NCI-H2107 treated with DMSO at 0.1 percent for 48 hours (cell line): Measurements from ENCODE around the gene RASA3.

ENCODE experiments used
- DNase-seq: peaks from one replicate; lab custom pipeline; 2025; ENCODE audit not compliant: unreplicated experiment; lab: John Stamatoyannopoulos, UW

Gene RASA3

DNA sequence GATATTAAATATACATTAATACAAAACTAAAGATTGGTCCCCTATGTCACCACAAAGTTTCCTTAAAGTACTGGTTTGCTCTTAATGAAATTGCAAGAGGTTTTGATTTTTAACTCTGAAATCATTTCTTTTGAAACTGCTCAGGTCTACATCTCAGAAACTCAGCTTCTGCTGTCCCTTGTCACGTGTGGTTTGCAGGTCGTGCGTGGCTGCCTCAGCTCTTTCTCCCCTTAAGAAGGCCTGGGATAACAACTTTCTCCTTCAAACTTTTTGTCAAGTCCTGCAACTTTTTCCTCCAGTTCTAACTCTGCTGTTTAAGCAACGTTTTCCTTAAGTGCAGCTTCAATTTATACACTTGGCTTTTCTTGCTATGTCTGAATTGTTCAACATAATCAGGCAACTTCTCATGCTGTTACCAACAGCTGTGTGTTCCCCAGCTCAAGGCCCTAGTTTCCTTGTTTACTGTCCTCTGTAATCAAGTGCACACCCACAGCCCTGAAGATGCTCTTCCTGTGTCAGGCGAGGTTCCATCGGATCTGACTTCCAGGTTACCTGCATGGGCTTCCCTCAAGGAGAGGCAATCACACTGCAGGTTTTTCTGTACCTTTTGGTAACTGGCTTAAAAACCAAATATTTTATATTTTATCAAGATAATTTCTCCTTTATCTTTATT lies 172.0 kb downstream of the RASA3 start:
- no peak for DNase-seq

DNA sequence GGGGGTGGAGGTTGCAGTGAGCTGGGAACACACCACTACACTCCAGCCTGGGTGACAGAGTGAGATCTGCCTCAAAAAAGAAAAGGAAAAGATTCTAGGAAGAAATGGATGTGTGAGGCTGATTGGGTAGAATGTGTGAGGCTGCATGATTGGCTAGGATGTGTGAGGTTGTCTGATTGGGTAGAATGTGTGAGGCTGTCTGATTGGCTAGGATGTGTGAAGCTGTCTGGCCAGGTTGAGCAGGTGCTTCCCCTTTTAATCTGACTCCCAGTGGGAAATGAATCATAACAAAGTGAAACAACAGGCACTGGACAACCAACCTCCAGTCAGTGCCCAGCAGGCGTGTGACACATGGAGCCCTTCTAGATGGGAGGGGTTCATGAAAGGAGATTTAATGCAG lies 173.2 kb downstream of the RASA3 start:
- no peak for DNase-seq

DNA sequence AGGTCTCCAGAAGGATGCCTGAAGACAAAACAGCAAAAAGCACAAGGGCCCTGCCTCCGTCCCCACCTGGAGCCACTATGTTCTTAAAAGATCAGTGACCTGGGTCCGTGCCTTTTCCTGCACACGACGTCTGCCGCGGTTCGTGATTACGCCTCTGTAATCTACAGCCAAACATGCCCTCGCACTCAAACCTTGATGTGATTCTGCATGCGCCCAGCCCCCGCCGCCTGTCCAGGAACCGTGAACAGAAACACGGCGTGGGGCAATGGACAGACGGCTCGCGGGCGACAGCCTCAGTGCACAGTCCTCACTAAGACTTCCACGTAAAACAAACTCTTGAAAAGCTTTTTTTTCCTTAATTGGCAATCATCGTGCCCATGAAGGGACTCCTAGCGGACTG lies 174.1 kb downstream of the RASA3 start:
- no peak for DNase-seq

DNA sequence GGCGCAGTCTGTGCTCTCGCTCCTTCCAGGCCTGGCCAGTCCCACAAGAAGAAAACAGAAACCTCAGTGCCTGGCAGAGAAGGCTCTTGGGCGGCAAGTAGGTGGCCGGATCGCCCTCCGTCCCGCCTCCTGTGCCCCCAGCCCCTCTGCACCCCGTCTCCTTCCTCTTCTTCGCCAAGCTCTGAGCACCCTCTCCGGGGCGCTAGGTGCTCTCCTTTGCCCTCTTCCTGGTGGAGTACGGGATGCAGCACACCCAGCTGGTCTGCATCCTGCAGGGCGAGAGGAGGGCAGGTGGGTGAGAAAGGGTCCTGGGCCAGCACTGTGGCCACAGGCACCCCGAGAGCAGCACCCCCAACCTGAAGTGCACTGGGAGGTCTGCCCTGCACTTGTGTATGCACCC lies 175.9 kb downstream of the RASA3 start:
- no peak for DNase-seq

DNA sequence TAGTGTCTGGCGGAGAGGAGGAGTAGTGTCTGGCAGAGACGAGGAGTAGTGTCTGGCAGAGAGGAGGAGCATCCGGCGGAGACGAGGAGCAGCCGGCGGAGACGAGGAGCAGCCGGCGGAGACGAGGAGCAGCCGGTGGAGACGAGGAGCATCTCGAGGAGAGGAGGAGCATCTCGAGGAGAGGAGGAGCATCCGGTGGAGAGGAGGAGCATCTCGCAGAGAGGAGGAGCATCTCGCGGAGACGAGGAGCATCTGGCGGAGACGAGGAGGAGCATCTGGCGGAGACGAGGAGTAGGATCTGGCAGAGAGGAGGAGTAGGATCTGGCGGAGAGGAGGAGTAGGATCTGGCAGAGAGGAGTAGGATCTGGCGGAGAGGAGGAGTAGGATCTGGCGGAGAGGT lies 176.7 kb downstream of the RASA3 start:
- DNase-seq = no peak

DNA sequence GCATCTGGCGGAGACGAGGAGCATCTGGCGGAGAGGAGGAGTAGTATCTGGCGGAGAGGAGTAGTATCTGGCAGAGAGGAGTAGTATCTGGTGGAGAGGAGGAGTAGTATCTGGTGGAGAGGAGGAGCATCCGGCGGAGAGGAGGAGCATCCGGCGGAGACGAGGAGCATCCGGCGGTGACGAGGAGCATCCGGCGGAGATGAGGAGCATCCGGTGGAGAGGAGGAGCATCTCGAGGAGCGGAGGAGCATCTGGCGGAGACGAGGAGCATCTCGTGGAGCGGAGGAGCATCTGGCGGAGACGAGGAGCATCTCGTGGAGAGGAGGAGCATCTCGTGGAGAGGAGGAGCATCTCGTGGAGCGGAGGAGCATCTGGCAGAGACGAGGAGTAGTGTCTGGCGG lies 177.2 kb downstream of the RASA3 start:
- DNase-seq = no peak

DNA sequence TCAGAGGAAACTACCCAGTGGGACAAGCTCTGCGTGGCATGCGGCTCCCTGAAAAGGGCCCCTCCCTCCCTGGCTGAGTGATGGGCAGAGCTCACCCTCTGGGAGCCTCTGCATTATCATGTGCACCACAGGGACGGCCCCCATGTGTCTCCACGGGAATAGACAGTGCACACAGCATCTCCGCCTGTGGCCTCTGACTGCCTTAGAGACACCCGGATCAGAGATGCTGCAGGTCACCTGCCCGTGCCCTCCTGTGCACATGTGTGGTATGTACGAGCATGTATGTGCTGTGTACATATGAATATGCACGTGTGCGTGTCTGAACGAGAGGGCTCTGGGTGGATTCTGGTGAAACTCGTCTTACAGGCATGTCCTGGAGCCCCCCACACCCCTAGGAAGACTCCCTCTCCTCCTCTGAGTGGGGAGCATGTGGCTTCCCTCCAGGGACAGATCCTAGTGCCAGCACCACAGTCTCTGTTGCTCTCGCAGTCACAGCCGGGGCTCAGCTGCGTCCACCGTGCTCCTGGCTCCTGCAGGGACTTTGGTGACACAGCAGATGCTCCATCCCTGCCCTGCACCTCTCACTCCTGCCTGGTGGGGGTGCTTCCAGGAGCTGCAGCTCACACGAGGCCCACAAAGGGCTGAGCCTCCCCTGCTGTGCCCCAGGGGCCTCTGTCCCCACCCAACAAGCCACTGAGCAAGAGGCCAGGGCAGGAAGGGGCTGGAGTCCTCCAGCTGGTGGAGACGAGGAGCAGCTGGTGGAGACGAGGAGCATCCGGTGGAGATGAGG lies 178.2 kb downstream of the RASA3 start:
- DNase-seq = no peak

DNA sequence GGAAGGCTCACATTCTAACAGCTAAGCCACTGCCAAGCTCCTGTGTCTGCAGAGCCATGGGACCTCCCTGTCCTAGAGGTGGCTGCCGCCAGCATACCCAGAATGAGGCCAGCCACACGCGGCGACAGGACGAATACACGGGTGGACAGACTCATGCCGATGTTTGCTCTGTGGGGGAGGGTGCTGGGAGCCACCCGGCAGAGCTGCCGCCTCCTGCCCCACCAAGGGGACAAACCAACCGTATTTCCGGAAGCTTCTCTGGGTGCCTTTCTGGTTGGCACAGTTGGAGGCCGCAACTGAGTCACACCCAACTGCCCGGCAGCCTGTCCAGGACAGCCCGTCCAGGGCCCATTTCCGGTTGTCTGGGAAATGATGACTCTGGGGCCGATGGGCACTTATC lies 178.9 kb downstream of the RASA3 start:
- DNase-seq = no peak

DNA sequence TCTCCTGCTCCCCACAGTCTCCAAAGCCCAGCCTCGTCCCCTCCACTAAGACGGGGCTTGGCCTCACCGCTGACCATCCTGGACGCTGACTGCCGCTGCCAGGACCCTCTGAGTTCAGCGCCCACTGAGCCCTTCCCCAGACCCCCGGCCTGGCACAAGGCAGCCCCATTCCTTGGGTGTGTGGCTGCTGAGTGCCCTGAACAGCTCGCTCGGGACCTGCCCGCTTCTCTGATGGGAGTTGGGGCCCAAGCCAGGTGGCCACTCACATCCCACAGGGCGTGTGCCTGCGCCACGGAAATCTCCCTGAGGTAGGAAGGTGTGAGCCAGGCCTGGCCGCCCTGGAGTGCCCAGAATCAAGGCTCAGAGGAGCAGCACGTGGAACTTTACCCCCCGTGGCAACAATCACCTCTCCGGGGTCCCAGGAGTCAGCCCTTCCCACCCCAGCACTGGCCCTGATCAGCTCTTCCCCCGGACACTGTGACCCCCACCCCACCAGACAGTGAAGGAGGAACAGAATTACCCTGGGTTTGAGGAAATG lies 179.4 kb downstream of the RASA3 start:
- DNase-seq = no peak

DNA sequence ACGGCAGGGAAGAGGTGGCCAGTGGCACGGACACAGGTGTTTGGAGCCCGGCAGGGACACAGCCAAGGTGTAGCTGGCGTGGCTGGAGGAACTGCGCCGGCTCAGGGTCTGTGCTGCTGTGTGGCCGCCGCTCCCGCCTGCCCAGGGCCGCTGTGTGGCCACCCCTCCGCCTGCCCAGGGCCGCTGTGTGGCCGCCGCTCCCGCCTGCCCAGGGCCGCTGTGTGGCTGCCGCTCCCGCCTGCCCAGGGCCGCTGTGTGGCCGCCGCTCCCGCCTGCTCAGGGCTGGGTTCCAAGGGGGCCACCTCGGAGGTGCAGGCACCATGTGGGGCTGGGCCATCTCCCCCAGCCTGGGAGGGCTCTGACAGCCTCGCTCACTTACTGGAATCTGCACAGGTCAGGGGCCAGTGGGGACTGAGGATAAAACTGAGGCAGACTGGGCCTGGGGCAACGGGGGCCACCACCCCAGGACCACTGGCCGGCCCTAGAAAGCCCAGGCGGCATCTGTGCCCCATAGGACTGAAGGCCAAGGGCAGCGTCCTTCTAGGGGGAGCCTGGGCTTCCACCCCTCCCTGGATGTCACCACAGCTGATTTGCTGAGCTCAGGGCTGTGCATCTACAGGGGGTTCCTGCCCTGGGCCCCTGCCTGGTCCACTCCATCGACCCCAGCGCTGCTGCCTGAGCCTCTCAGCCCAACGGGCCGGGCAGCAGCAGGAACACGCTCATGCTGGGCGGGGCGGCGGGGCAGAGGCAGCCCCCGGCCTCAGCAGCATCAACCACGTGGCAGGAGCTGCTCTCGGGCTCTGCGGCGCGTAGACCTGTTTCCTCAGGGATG lies 180.1 kb downstream of the RASA3 start:
- DNase-seq = no peak

DNA sequence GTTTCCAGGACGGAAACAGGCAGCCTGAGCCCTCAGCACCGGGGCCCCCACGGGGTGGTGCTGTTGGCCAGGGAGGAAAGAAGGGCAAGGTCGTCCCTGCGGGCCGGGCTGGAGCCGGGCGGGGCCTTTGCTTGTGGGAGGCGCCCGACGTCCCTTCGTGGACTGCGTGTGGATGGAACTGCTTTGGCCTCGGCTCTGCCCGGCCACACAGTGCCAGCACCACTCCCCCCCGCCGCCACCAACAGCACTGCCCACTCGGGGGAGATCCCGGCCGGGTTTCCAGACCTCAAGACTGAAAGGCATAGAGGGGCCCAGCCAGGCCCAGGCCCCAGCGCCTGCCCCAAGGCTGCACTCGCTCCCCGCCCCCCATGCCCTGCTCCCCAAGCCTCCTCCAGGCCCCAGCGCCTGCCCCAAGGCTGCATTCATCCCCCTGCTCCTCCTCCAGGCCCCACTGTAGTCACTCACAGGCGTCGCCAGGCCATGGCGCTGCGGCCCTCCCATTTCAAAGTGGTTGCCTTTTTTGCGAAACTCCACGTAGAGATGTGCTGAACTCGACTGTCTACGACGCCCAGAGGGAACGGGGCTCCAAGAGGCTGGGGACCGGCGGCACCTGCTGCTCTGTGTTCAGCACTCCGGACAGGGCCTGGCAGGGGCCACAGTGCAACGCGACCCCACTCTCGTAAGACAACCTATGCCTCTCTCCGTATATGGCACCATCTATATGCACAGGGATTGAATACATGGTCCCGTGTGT lies 181.0 kb downstream of the RASA3 start:
- peak; percentile 16 for DNase-seq

DNA sequence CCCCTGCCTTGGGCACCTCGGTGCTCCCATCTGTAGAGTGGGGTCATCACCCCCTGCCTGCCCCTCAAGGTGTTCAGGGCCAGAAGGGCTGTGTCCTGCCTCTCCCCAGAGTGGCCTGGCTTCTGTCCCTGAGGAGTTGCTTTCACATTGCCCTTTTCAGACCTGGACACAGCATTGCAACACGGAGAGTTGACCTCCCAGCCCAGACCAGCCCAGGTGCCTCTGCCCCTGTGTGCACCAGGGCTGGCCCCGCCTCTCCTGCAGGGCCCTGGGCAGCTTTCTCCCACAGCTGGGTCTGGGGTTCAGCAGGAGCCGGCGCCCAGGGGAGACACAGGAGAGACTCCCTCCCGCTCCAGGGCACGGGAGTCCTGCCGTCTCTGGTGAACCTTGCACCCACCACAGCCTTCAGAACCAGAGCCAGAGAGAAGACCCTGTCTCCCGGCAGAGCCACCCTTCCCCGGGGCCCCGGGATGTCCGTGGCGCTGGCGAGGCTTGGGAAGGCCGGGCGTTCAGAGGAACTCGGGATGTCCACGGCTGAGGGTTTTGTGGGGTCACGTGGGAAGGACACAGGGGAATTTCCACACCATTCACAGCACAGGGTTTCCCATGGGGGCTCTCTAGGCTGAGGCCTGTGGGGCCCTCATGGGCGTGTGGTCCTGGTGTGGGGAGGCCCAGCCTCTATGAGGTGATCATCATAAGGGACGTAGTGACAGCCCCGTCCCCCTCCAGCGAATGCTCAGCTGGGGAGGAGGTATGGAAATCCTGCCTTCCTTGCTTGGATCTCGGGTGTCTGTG lies 181.8 kb downstream of the RASA3 start:
- DNase-seq = no peak

DNA sequence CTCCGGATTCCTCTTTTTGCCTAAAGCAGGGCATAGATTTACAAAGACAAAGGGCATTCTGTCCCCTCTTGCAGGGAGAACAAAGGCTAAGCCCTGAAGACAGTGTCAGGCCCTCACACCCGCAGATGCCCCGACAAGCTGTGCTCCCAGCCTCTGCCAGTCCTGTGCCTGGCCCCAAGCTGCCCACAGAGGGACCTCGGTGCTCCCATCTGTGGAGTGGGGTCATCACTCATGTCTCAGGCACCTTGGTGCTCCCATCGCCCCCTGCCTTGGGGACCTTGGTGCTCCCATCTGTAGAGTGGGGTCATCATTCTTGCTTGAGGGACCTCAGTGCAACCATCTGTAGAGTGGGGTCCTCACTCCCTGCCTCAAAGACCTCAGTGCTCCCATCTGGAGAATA lies 182.9 kb downstream of the RASA3 start:
- no peak for DNase-seq

DNA sequence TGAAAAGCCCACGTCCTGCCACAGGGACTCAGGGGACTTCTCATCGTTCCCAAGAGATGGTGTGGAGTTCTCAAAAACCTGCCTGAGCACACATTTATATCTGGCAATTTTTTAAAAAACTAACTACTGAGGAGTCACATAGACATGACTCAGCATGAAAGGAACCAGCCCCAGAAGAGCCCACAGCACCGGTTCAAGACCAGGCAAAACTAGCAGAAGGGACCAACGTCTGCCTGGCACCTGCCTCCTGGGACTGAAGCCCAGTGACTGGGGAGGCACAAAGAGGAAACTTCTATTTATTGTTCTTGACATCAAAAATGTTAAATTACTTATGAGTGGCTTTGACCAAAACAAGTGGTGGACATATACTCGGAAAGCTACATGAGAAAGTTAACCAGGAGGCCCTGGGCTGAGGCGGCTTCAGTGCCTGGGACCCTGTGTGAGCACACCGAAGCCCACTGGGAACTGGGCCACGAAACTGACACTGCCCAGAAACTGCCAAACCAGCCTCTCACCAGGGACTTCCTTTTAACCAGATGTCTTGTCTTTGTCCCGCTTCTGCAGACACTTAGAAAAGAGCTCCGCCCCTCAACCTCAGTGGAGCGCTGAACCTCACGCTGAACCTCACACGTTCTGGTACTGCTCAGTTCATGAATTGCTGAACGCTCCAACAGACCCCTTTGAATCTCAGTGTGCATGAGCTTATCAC lies 184.2 kb downstream of the RASA3 start:
- DNase-seq = no peak

DNA sequence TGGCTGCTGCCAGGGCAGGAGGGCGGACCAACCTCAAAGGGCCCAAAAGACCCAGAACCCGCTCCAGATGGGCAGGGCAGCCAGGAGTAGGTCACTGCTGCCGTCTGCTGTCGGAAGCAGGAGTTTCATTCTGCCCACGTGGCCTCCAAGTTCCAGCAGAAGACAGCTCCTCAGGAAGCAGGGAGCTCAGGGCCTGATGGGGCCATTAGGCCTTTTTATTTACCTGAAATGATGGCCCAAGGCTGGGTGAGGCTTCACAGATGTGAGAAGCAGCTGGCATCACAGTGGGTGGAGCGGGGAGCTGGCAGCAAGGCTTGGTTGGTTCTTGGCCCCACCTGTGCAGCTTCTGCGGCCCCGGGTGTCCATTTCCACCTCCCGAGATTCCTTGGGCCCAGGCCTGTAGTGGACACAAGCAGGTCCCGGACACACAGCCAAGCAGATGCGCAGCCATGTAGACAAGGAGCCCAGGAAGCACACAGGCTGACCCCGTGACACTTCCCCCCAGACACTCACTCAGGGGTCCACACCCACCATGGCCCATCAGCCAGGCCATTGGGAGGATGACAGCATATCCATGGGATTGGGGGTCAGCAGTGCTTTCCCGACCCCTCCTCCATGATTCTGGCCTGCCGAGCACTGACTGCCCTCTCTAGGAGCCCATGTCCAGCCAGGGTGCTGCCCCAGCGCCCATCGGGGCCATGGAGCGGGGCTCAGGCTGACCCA lies 185.0 kb downstream of the RASA3 start:
- DNase-seq = no peak

DNA sequence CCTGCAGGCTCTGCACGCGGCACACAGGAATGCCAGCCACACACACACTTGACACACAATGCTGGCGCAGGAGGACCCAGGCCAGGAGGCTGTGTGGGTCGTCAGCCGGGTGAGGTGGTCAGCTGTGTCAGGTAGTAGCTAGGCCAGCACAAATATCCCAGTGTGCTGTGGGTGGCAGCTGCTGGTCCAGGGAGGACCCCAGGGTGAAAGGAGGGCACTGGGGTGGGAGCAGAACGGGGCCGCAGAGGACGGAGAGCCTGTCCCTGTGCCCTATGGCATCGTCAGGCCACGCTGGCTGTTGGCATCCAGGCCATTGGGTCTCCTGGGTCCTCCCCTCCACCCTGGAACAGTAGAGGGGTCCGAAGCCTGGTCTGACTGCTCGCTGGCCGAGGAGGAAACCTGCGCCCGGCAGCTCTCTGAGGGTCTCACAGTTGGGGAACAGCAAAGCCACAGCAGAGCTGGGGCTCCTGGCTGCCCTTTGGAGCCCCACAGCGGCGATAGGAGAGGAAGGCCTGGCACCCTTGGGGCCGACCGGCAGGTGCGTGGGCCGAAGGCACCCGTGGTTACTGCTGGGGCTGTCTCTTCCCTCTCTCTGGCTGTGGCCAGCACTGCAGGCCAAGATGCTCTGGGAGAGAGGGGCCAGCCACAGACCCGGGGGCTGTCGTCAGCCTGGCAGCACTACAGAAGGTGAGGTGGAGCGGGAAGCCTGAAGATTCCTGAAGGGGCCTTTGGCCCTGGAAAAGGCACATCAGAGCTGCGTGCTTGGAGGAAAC lies 185.8 kb downstream of the RASA3 start:
- no peak for DNase-seq

DNA sequence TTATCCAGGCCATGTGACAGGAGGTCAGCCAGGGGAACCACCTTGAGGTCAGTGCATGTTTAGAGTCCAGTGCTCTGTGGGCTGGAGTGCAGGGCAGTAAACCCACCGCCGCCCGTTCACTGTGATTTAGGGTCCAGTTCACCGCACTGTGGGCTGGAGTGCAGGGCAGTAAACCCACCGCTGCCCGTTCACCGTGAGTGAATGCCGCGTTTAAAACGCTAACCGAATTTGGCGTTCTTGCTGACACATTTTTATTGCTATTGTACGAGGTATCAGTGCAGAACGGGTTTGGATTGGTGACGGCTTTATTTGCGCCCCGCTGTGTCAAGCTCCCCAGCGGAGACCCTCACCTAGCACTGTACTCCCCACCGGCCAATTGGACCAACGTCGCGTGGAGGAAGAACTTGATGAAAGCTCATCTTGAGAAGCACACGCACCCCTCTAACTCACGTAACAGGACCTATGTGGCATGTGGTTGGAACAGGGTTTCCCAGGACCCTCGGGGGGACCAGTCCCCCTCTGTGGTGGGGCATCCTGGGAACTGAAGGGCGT lies 186.5 kb downstream of the RASA3 start:
- DNase-seq = no peak
